GM12892 (cell line): ENCODE results near the gene ZC3H12C.

Experiments
- POLR2A ChIP-seq: IDR thresholded peaks from 2 replicates; pipeline ENCODE4 v1.6.1; 2011; ENCODE audit warnings: low read depth, low read length, control low read depth
- POLR2AphosphoS5 ChIP-seq: IDR thresholded peaks from 2 replicates; pipeline ENCODE4 v1.6.1; 2011; ENCODE audit warnings: low read depth, low read length, control low read depth
- TAF1 ChIP-seq: IDR thresholded peaks from 2 replicates; pipeline ENCODE4 v1.6.1; 2011; ENCODE audit warnings: low read depth, mild to moderate bottlenecking, control low read depth, low read length, borderline replicate concordance

DNA sequence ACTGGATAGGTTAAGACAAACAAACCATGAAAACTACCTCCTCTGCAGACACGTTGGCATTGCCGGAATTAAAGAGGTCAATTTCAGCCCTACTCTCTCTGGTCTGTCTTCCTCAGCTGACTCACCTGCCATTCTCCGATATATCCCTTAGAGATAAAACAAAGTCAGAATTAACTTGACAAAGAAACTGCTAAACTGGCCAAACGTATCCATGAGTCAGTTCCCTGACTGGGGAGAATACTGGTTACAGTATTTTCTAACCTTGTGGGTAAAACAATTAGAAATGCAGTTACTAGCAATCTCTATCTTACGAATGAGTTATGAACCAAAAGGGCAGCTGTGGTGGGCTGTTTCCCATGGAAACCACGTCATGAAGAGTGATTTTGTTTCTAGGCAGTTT lies 107.0 kb downstream of the ZC3H12C start:
- no peak for TF ChIP-seq POLR2A
- TF ChIP-seq TAF1 = no peak
- no peak for TF ChIP-seq POLR2AphosphoS5
